IPS DF 19.7 (cell line): ENCODE results near the gene SCAF1.

Experiments
- DNase-seq: peaks from one replicate; pipeline ENCODE4 v3.0.0-alpha.2; 2013; ENCODE audit warnings: low read depth, low spot score

SCAF1 gene

GRCh38 chr19:49641688-49642491 is at the start of gene SCAF1:
SCAF1 (plus strand) TSS chr19:49642209; CDS start chr19:49645027, 2,818 bp downstream.
- DNase-seq, result peak; percentile 94

GRCh38 chr19:49592486-49593232 is 49.4 kb upstream of the SCAF1 start:
- no peak for DNase-seq

GRCh38 chr19:49593233-49594113 is 48.5 kb upstream of the SCAF1 start:
- DNase-seq, result peak; percentile 91

- no peak for DNase-seq
These were observed 47.6 kb upstream of the SCAF1 start for GRCh38 chr19:49594157-49594992.

GRCh38 chr19:49594993-49595818 is 46.8 kb upstream of the SCAF1 start:
- DNase-seq, result no peak

- DNase-seq, result no peak
These were observed 46.1 kb upstream of the SCAF1 start for GRCh38 chr19:49595819-49596404.

- no peak for DNase-seq
These were observed 45.6 kb upstream of the SCAF1 start for GRCh38 chr19:49596407-49596806.

GRCh38 chr19:49596954-49597702 is 44.9 kb upstream of the SCAF1 start:
- no peak for DNase-seq

GRCh38 chr19:49597703-49597974 is 44.4 kb upstream of the SCAF1 start:
- no peak for DNase-seq

GRCh38 chr19:49599378-49600295 is 42.4 kb upstream of the SCAF1 start:
- no peak for DNase-seq

GRCh38 chr19:49601482-49602038 is 40.4 kb upstream of the SCAF1 start:
- no peak for DNase-seq

- DNase-seq, result no peak
These were observed 39.2 kb upstream of the SCAF1 start for GRCh38 chr19:49602806-49603205.

GRCh38 chr19:49605605-49606004 is 36.4 kb upstream of the SCAF1 start:
- DNase-seq, result no peak

- no peak for DNase-seq
These were observed 32.4 kb upstream of the SCAF1 start for GRCh38 chr19:49609499-49610092.

GRCh38 chr19:49613374-49613773 is 28.6 kb upstream of the SCAF1 start:
- DNase-seq, result no peak

GRCh38 chr19:49614096-49614833 is 27.7 kb upstream of the SCAF1 start:
- DNase-seq, result no peak

GRCh38 chr19:49615861-49616260 is 26.1 kb upstream of the SCAF1 start:
- no peak for DNase-seq
